ENCODE measurements around the gene ARMC9.
"Not testable (repeated sequence)": the region's sequence is repeated elsewhere in the genome, so short reads cannot be mapped to it uniquely, and the experiment has no call there.

Gene ARMC9

GRCh38 chr2:231170055-231170454 is 28.4 kb upstream of the ARMC9 start:
- CTCF ChIA-PET: no interaction called here

GRCh38 chr2:231172025-231172424 is 26.4 kb upstream of the ARMC9 start:
- TF ChIP-seq CTCF (conservative IDR thresholded peaks at IDR 0.05; ENCODE audit: low read depth): no peak
- POLR2A ChIA-PET (ENCODE audit: low non-redundant PET): no interaction called here
- CTCF ChIA-PET: interaction anchor here (0.7 kb wide), 1 partner anchor 17 kb away, joined by 9 read pairs; no protein-coding TSS in a partner anchor
- no peak overlapping the region for H3K27ac ChIP-seq
- no peak for DNase-seq (ENCODE audit: low spot score)

More at GRCh38 chr2:231170055-231170454, 28.4 kb upstream of the ARMC9 start:
- no peak for DNase-seq (ENCODE audit: low spot score)
- no peak for TF ChIP-seq CTCF (conservative IDR thresholded peaks at IDR 0.05; ENCODE audit: low read depth)
- POLR2A ChIA-PET (ENCODE audit: low non-redundant PET): no interaction called here
- no peak overlapping the region for H3K27ac ChIP-seq

- H3K27ac ChIP-seq: no peak overlapping the region
- DNase-seq (ENCODE audit: low spot score): no peak
- no peak for TF ChIP-seq CTCF (conservative IDR thresholded peaks at IDR 0.05; ENCODE audit: low read depth)
- CTCF ChIA-PET: no interaction called here
- POLR2A ChIA-PET (ENCODE audit: low non-redundant PET): no interaction called here
These were observed 24.2 kb upstream of the ARMC9 start for GRCh38 chr2:231174211-231174651.

GRCh38 chr2:231176066-231176465 is 22.4 kb upstream of the ARMC9 start:
- ChIA-PET CTCF (interaction anchor here (0.6 kb wide), 1 partner anchor 9 kb away, joined by 3 read pairs; no protein-coding TSS in a partner anchor), POLR2A (ENCODE audit: low non-redundant PET) (no interaction called here)
- no peak for DNase-seq (ENCODE audit: low spot score)
- no peak overlapping the region for H3K27ac ChIP-seq
- no peak for TF ChIP-seq CTCF (conservative IDR thresholded peaks at IDR 0.05; ENCODE audit: low read depth)

- POLR2A ChIA-PET (ENCODE audit: low non-redundant PET): no interaction called here
- DNase-seq (ENCODE audit: low spot score): no peak
- no peak for TF ChIP-seq CTCF (conservative IDR thresholded peaks at IDR 0.05; ENCODE audit: low read depth)
- H3K27ac ChIP-seq: no peak overlapping the region
- CTCF ChIA-PET: no interaction called here
These were observed 21.0 kb upstream of the ARMC9 start for GRCh38 chr2:231177156-231178025.

- H3K27ac ChIP-seq; DNase-seq (ENCODE audit: low spot score); CTCF ChIA-PET; POLR2A ChIA-PET (ENCODE audit: low non-redundant PET): not testable (repeated sequence)
These were observed 19.6 kb upstream of the ARMC9 start for GRCh38 chr2:231178805-231179204.

GRCh38 chr2:231181860-231182512 is 16.4 kb upstream of the ARMC9 start:
- no peak for TF ChIP-seq CTCF (conservative IDR thresholded peaks at IDR 0.05; ENCODE audit: low read depth)
- H3K27ac ChIP-seq: no peak overlapping the region
- no peak for DNase-seq (ENCODE audit: low spot score)
- POLR2A ChIA-PET (ENCODE audit: low non-redundant PET): no interaction called here
- CTCF ChIA-PET: interaction anchor here (0.5 kb wide), 1 partner anchor 70 kb away, joined by 4 read pairs; no protein-coding TSS in a partner anchor

Data from RWPE1 (cell line).